Ectodermal cell (in vitro differentiated cells): ENCODE data around the gene TMEM239.
A peak's percentile ranks its signal among the peaks of the same experiment; 100 is the strongest.

ENCODE experiments used
- H3K27ac ChIP-seq: 2 replicates; pipeline ENCODE4 v1.7.0; 2013; ENCODE audit warnings: mild to moderate bottlenecking, low read depth, low read length; ENCODE audit not compliant: insufficient read depth, poor library complexity, severe bottlenecking
- H3K27me3 ChIP-seq: 2 replicates; pipeline ENCODE4 v1.7.0; 2013; ENCODE audit warnings: mild to moderate bottlenecking, low read length; ENCODE audit not compliant: insufficient read depth, control insufficient read depth, poor library complexity, severe bottlenecking
- H3K36me3 ChIP-seq: one replicate; pipeline ENCODE4 v1.7.0; 2013; ENCODE audit warnings: low read length; ENCODE audit not compliant: control insufficient read depth, insufficient read depth
- H3K4me1 ChIP-seq: one replicate; pipeline ENCODE4 v1.7.0; 2013; ENCODE audit warnings: low read length; ENCODE audit not compliant: control insufficient read depth, insufficient read depth
- H3K4me3 ChIP-seq: 2 replicates; pipeline ENCODE4 v1.7.0; 2013; ENCODE audit warnings: low read depth, low read length, control low read depth; ENCODE audit not compliant: insufficient read depth
- H3K9me3 ChIP-seq: 2 replicates; pipeline ENCODE4 v1.7.0; 2013; ENCODE audit warnings: mild to moderate bottlenecking, low read length, moderate library complexity; ENCODE audit not compliant: control insufficient read depth
- whole genome bisulfite sequencing, 2 experiments: methylation state at CpG; one replicate each; pipeline ENCODE4 v1.1.7; 2013; ENCODE audit warnings: missing lambda C conversion rate in 2 of 2; 5-methylcytosine and 5-hydroxymethylcytosine counted together

TMEM239 gene

DNA sequence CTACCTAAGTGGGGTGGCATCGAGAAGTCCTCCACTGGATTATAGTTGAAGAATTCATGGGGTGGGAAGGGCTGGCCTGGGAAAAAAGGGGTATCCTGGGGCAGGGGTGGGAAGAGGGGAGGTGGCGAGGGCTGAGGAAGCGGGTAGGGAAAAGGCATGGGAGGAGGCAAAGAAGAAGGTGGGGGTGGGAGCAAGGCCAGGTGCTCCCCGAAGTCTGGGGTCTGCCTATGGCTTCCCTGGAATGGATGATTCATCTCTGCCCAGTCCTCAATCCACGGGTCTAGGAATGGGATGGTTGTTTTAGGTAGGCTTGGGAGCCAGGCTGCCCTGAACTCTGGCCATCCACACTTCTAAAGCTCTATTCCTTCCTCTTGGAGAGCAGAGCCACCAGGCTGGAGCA lies 19.9 kb downstream of the TMEM239 start:
- 93 to 96% methylated on average over 5 of the region's 5 CpGs for WGBS, 2 experiments

DNA sequence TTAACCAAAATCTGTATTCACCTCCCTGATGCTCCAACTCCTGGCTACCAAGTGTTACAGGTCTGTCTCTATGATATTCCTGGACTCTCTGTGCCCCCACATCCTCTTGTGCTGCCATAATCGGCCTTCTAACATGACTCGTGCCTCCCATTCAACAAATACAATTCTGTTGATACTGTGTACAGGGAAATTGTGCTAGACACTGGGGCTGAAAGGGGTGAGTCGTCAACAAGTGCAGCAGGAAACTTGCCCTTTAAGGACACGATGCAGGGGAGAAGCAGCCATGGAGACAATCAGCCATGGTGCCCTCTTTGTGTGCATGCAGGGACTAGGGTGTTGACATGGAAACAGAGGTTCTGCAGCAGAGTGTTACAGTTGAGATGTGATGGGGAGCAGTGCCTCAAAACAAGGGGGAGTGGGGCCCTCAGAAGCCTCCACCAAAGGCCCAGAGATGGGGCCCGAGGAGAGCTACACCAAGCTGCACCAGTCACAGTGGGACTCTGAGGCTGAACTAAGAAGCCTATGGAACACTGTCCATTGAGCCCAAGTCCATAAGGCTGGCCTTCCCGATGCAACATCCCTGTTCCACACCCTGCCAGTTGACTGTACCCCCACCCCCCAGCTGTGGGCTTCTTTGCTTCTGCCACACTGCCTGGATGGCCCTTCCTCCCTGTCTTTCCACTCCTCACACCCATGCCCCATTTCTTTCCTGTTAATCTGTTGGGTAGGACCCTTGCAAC lies 21.2 kb downstream of the TMEM239 start:
- Histone ChIP-seq H3K4me3 (no peak overlapping the region), H3K36me3 (no peaks in the 10 kb centered on the region), H3K27ac (no peak overlapping the region), H3K4me1 (no peaks in the 10 kb centered on the region), H3K9me3 (no peaks in the 10 kb centered on the region), H3K27me3 (no peaks in the 10 kb centered on the region)
- WGBS, 2 experiments = 93 to 95% methylated on average over 5 to 6 of the region's 6 CpGs

More for the DNA sequence above, 19.9 kb downstream of the TMEM239 start:
- no peaks in the 10 kb centered on the region for H3K9me3 ChIP-seq
- no peak overlapping the region for H3K27ac ChIP-seq
- no peak overlapping the region for H3K4me3 ChIP-seq
- H3K36me3 ChIP-seq = no peaks in the 10 kb centered on the region
- no peaks in the 10 kb centered on the region for H3K4me1 ChIP-seq
- no peaks in the 10 kb centered on the region for H3K27me3 ChIP-seq

DNA sequence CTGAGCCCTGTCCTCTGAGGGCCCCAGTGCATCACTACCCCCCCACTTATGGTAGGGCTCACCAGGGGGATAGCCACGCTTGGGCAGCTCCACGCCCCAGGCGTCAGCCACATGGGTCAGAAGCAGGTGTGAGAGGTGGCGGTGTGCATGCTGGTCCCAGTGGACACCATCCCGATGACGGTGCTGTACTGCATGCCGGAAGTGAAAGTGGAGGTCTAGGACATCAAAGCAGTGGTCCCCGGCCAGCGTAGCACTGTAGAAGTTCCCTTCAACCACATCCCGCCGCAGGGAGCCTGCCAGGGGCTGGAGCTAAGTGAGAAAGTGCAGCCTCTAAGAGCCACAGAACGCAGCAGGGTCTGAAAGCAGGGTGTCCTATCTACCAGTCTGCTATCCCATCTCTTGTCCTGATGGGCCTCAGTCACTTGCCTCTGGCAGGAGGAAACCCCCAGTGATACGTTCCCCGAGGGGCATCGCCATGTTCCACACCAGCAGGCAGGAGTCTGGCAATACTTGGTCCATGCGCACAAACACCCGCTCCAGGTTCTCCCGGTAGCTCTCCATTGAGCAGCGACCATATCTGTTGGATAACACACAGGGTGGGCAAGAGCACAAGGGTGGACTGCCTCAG lies 22.1 kb downstream of the TMEM239 start:
- Histone ChIP-seq H3K9me3 (no peaks in the 10 kb centered on the region), H3K36me3 (no peaks in the 10 kb centered on the region), H3K27me3 (no peaks in the 10 kb centered on the region), H3K27ac (no peak overlapping the region), H3K4me1 (no peaks in the 10 kb centered on the region), H3K4me3 (no peak overlapping the region)
- 95 to 96% methylated on average over 19 of the region's 19 CpGs for whole genome bisulfite sequencing, 2 experiments

DNA sequence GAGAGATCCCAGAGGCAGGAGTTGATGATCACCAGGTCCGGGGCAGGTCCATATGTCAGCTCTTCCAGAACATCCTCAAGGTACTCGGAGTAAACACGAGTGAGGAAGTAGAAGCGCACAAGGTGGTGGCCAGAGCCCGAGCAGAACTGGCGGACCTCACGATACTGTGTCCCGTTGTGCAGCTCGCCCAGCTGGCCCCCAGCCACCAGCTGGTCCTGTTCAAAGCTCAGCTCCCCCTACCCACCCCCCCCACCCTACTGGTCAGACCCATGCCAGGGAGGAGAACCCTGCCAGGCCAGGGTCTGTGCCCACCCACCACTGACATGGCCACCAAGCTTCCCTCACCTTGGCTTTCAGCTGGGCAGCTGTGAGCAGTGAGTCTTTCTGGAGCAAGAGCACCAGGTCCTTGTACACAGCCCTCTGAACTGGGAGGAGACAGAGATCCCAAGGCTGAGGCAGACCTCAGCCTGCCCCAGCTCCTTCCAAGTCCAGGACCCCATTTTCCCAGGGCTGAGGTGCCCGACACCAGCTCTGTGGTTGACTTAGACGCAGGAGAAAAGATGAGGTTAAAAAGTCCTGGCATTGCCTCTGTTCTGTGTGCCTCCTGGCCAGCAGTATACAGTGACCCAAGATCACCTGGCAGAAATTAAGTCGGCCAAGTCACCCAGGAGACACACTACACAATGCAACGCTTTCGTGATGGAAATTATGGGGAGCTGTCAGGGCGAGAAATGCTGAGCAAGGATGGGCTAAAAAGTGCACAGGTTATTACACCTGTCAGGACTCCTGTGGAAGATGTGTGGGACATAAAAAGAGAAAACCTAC lies 22.9 kb downstream of the TMEM239 start:
- Histone ChIP-seq H3K36me3 (no peaks in the 10 kb centered on the region), H3K27ac (no peak overlapping the region), H3K27me3 (no peaks in the 10 kb centered on the region), H3K4me1 (no peaks in the 10 kb centered on the region), H3K9me3 (no peaks in the 10 kb centered on the region), H3K4me3 (no peak overlapping the region)
- WGBS, 2 experiments = 96% methylated on average over 15 of the region's 15 CpGs

DNA sequence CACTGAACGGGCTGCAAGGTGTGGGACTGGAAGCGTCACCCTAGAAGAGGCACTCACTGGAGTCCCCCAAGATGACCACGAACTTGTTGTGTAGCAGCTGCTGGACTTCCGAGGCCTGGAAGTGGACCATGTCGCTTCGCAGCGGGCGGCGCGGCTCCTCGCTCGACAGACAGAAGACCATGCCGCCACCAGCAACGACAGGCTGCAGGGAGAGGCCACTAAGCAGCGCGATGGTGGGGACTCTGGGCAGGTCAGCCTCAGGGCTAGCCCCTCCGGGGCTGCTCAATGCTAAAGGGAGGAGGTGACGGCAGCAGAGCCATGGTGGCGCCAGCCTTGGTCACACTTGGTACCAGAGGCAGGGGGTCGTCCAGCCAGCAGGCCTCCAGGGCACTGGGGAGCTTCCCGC lies 23.6 kb downstream of the TMEM239 start:
- Histone ChIP-seq H3K27me3 (no peaks in the 10 kb centered on the region), H3K27ac (no peak overlapping the region), H3K4me3 (peak overlapping the region; percentile 78), H3K4me1 (no peaks in the 10 kb centered on the region), H3K9me3 (no peaks in the 10 kb centered on the region), H3K36me3 (no peaks in the 10 kb centered on the region)
- WGBS, 2 experiments = 93 to 94% methylated on average over 21 of the region's 21 CpGs

DNA sequence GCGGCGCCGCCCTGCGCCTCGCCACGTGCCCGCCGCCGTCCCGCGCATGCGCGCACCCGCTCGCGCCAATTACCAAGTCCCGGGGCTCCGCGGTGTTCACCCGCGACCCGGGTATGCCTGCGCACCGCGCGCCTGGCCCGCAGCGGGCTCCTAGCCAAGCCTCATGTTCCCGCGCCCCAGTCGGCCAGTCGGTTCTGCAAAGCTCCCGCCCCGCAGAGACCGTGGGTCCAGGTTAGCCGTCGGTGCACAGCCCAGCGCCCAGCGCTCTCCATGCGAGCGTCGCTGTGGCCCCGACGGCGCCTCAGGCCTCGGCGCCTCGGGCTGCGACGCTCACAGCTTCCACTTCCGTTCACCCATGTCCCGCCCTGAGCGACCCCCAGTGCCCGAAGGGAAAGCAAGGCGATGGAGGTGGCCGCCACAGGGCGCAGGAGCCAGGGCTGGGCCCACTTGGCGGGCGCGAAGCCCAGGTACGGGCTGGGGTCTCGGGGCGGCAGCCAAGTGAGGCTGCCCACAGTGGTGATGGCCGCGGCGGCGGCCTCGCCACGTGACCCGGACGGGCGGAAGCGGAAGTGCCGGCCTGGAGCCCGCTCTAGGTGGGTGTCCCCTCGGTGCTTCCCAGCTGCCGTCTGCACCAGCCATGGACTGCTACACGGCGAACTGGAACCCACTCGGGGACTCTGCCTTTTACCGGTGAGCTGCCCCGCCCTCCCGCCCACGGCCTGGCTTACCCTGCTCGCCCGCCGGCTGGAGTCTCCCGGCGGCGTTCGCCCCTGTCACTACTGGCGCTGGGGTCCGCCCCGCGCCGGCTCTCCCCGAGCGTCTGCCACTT lies 24.2 kb downstream of the TMEM239 start, which contains the start of the genes PCED1A and VPS16:
TSS of gene PCED1A (minus strand) at position 518 of the 829 bp plus-strand sequence. CDS start 743 bp downstream, outside the sequence.
TSS of gene VPS16 (plus strand) at position 608 of the 829 bp plus-strand sequence. CDS start at position 638, 30 bp downstream.
- Histone ChIP-seq H3K4me3 (peak within 1 kb of the TSS; percentile 78), H3K36me3 (no peaks in the 10 kb centered on the region), H3K27ac (no peak within 1 kb of the TSS), H3K4me1 (no peaks in the 10 kb centered on the region), H3K9me3 (no peaks in the 10 kb centered on the region), H3K27me3 (no peaks in the 10 kb centered on the region)
- WGBS, 2 experiments = 23 to 24% methylated on average over 98 of the region's 98 CpGs

DNA sequence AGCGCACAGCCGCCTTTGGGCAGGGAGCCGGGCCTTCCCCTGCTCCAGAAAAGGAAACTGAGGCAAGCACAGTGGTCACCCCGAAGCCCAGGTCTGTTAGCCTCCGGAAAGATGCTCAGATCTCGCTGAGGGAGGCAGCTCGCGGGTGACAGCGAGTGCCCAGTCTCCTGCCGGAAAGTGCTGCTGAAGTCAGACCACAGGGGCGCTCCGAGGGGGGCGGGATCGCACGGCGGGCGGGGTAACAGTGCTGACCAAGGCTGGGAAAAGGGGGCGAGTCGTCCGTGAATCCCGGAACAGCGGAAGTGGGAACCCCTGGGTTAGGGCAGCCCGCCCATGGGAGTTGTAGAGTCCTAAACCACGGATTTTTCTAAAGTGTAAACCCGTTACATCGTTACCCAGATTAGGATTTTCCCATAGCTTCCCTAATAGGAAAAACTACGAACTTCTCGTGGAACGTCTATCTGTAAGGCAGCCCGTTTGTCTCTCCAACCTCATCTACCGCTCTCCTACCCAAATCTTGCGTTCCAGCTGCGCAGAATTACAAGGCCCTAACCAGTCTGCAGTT lies 24.9 kb downstream of the TMEM239 start:
- no peaks in the 10 kb centered on the region for H3K36me3 ChIP-seq
- H3K4me1 ChIP-seq = no peaks in the 10 kb centered on the region
- H3K27me3 ChIP-seq = no peaks in the 10 kb centered on the region
- peak overlapping the region; percentile 78 for H3K4me3 ChIP-seq
- H3K27ac ChIP-seq = no peak overlapping the region
- WGBS, 2 experiments = 7 to 8% methylated on average over 33 of the region's 33 CpGs
- H3K9me3 ChIP-seq = no peaks in the 10 kb centered on the region

DNA sequence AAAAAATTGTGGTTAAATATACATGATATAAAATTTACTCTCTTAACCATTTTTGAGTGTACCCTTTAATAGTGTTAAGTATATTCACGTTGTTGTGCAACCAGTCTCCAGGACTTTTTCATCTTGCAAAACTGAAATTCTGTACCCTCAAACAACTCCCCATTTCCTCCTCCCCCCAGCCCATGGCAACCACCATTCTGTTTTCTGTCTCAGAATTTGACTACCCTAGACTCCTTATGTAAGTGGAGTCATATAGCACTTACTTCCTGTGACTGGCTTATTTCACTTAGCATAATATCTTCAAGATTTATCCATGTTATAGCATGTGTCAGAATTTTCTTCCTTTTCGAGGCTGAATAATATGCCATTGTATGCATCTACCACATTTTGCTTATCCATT lies 29.4 kb downstream of the TMEM239 start:
- Histone ChIP-seq H3K4me1 (no peaks in the 10 kb centered on the region), H3K9me3 (no peaks in the 10 kb centered on the region), H3K27ac (no peak overlapping the region), H3K27me3 (no peaks in the 10 kb centered on the region), H3K4me3 (no peak overlapping the region), H3K36me3 (no peaks in the 10 kb centered on the region)
- WGBS, 2 experiments = 80 to 97% methylated on average over 1 to 2 of the region's 2 CpGs

DNA sequence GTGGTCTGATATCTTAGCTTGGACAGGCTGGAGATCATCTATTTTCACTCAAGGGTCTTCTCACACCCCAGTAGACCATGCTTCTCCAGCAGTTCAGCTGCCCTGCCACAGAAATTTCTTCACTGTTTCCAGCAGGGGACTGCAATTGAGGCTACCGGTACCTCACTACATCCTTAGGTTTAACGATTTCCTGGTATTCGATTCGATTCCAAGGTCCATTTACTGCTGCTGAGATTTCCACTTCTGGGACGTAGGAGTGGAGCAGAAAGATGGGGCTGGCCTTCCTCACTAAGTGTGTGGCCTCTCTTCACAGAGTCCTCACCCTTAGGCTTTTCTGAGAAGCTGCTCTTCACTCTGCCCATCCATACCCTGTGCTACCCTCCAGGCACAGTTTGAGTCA lies 30.5 kb downstream of the TMEM239 start:
- Histone ChIP-seq H3K27ac (no peak overlapping the region), H3K9me3 (no peaks in the 10 kb centered on the region), H3K4me3 (no peak overlapping the region), H3K27me3 (no peaks in the 10 kb centered on the region), H3K4me1 (no peaks in the 10 kb centered on the region), H3K36me3 (no peaks in the 10 kb centered on the region)
- WGBS, 2 experiments = 92 to 94% methylated on average over 5 of the region's 5 CpGs
